HL-60 (cell line): Measurements from ENCODE around the gene UBASH3A.

Source experiments
- POLR2AphosphoS5 ChIP-seq: IDR thresholded peaks from 2 replicates; pipeline ENCODE4 v1.6.1; 2012; ENCODE audit warnings: low read depth
- TF ChIP-seq, protein P1 (sequence below): IDR thresholded peaks from one replicate; pipeline ENCODE4 v1.5.1; 2011; ENCODE audit warnings: low read length, control low read depth, inconsistent platforms; ENCODE audit not compliant: insufficient read depth

DNA sequence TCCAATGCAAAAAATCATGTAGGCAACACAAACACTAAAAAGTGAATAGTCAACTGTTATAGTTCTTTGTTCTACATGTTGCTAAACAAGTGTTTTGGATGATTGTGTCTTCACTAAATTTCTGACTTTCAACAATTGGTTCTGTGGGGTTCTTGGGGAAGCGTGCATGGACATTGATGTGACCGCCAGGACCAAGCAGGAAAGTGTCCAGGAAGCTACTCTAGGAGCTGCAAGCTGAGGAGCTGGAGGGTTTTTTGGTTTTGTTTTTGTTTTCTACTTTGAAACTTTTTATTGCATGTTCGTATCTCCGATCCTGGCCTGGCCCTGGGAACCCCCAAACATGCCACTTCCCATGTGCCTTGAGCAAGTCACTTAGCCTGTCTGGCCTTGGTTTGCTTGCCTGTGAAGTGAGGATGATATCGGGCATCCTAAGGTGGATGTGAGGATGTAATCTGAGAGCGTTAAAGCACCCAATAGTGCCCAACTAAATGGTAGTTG is 15.8 kb upstream of the UBASH3A start:
- TF ChIP-seq, protein P1, sequence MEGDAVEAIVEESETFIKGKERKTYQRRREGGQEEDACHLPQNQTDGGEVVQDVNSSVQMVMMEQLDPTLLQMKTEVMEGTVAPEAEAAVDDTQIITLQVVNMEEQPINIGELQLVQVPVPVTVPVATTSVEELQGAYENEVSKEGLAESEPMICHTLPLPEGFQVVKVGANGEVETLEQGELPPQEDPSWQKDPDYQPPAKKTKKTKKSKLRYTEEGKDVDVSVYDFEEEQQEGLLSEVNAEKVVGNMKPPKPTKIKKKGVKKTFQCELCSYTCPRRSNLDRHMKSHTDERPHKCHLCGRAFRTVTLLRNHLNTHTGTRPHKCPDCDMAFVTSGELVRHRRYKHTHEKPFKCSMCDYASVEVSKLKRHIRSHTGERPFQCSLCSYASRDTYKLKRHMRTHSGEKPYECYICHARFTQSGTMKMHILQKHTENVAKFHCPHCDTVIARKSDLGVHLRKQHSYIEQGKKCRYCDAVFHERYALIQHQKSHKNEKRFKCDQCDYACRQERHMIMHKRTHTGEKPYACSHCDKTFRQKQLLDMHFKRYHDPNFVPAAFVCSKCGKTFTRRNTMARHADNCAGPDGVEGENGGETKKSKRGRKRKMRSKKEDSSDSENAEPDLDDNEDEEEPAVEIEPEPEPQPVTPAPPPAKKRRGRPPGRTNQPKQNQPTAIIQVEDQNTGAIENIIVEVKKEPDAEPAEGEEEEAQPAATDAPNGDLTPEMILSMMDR = no peak
- no peak for TF ChIP-seq POLR2AphosphoS5
